ENCODE results near the gene DGCR2.
"Not testable (repeated sequence)": the region's sequence is repeated elsewhere in the genome, so short reads cannot be mapped to it uniquely, and the experiment has no call there.

Gene DGCR2

GRCh38 chr22:19056951-19057401 lies 65.2 kb downstream of the DGCR2 start:
- Histone ChIP-seq H4K20me1 (ENCODE audit: insufficient read depth, low read length) (no peaks in the 10 kb centered on the region; the same call in 1 of the 2 replicates), H2AFZ (ENCODE audit: low read depth, low read length) (no peak overlapping the region), H3K27me3 (ENCODE audit: low read depth, low read length) (no peaks in the 10 kb centered on the region), H3K9me3 (ENCODE audit: insufficient read depth, low read length) (no peaks in the 10 kb centered on the region), H3K27ac (ENCODE audit: low read length) (no peak overlapping the region), H3K4me2 (ENCODE audit: low read length) (no peak overlapping the region), H3K79me2 (ENCODE audit: low read length) (no peaks in the 10 kb centered on the region), H3K36me3 (replicated peaks; ENCODE audit: low read depth, low read length) (peaks cover 20% of the 10 kb centered on the region), H3K9ac (ENCODE audit: low read length) (no peak overlapping the region), H3K4me1 (ENCODE audit: low read length) (no peaks in the 10 kb centered on the region), H3K4me3 (ENCODE audit: low read length) (no peak overlapping the region)
- TF ChIP-seq CTCF (IDR thresholded peaks at IDR 0.05; ENCODE audit: low read depth, low read length) (no peak), EZH2phosphoT487 (IDR thresholded peaks at IDR 0.05; ENCODE audit: low read depth) (no peak)

GRCh38 chr22:19055801-19056200 lies 66.4 kb downstream of the DGCR2 start:
- no peak overlapping the region for H3K4me3 ChIP-seq (ENCODE audit: low read length)
- peaks cover 21% of the 10 kb centered on the region for H3K36me3 ChIP-seq (replicated peaks; ENCODE audit: low read depth, low read length)
- no peak overlapping the region for H3K4me2 ChIP-seq (ENCODE audit: low read length)
- H3K4me1 ChIP-seq (ENCODE audit: low read length), result no peaks in the 10 kb centered on the region
- H3K79me2 ChIP-seq (ENCODE audit: low read length), result no peaks in the 10 kb centered on the region
- H3K9me3 ChIP-seq (ENCODE audit: insufficient read depth, low read length), result no peaks in the 10 kb centered on the region
- no peaks in the 10 kb centered on the region; the same call in 1 of the 2 replicates for H4K20me1 ChIP-seq (ENCODE audit: insufficient read depth, low read length)
- no peak overlapping the region for H3K9ac ChIP-seq (ENCODE audit: low read length)
- no peak overlapping the region for H2AFZ ChIP-seq (ENCODE audit: low read depth, low read length)
- H3K27ac ChIP-seq (ENCODE audit: low read length), result no peak overlapping the region
- H3K27me3 ChIP-seq (ENCODE audit: low read depth, low read length), result no peaks in the 10 kb centered on the region
- no peak for TF ChIP-seq EZH2phosphoT487 (IDR thresholded peaks at IDR 0.05; ENCODE audit: low read depth)
- TF ChIP-seq CTCF (IDR thresholded peaks at IDR 0.05; ENCODE audit: low read depth, low read length), result no peak

- Histone ChIP-seq H3K4me1 (ENCODE audit: low read length) (no peaks in the 10 kb centered on the region), H3K36me3 (replicated peaks; ENCODE audit: low read depth, low read length) (peaks cover 25% of the 10 kb centered on the region), H3K79me2 (ENCODE audit: low read length) (no peaks in the 10 kb centered on the region), H3K4me3 (ENCODE audit: low read length) (no peak overlapping the region), H2AFZ (ENCODE audit: low read depth, low read length) (no peak overlapping the region), H4K20me1 (ENCODE audit: insufficient read depth, low read length) (no peaks in the 10 kb centered on the region; the same call in 1 of the 2 replicates), H3K27me3 (ENCODE audit: low read depth, low read length) (no peaks in the 10 kb centered on the region), H3K9ac (ENCODE audit: low read length) (no peak overlapping the region), H3K9me3 (ENCODE audit: insufficient read depth, low read length) (no peaks in the 10 kb centered on the region), H3K4me2 (ENCODE audit: low read length) (no peak overlapping the region), H3K27ac (ENCODE audit: low read length) (no peak overlapping the region)
- TF ChIP-seq CTCF (IDR thresholded peaks at IDR 0.05; ENCODE audit: low read depth, low read length), result no peak
- no peak for TF ChIP-seq EZH2phosphoT487 (IDR thresholded peaks at IDR 0.05; ENCODE audit: low read depth)
Measured at GRCh38 chr22:19052941-19053541, 69.2 kb downstream of the DGCR2 start.

GRCh38 chr22:19051381-19052072 lies 70.7 kb downstream of the DGCR2 start:
- no peaks in the 10 kb centered on the region for H3K4me1 ChIP-seq (ENCODE audit: low read length)
- no peak overlapping the region for H2AFZ ChIP-seq (ENCODE audit: low read depth, low read length)
- no peak overlapping the region for H3K4me3 ChIP-seq (ENCODE audit: low read length)
- H3K27ac ChIP-seq (ENCODE audit: low read length), result no peak overlapping the region
- H3K4me2 ChIP-seq (ENCODE audit: low read length), result no peak overlapping the region
- no peak overlapping the region for H3K9ac ChIP-seq (ENCODE audit: low read length)
- no peaks in the 10 kb centered on the region for H3K79me2 ChIP-seq (ENCODE audit: low read length)
- peaks cover 39% of the 10 kb centered on the region for H3K36me3 ChIP-seq (replicated peaks; ENCODE audit: low read depth, low read length)
- no peak for TF ChIP-seq CTCF (IDR thresholded peaks at IDR 0.05; ENCODE audit: low read depth, low read length)
- no peaks in the 10 kb centered on the region for H3K27me3 ChIP-seq (ENCODE audit: low read depth, low read length)
- peaks cover 3% of the 10 kb centered on the region; the same call in 1 of the 2 replicates for H4K20me1 ChIP-seq (ENCODE audit: insufficient read depth, low read length)
- no peaks in the 10 kb centered on the region for H3K9me3 ChIP-seq (ENCODE audit: insufficient read depth, low read length)

- not testable (repeated sequence) for H3K9ac ChIP-seq (ENCODE audit: low read length); H3K4me3 ChIP-seq (ENCODE audit: low read length); H3K4me2 ChIP-seq (ENCODE audit: low read length); H4K20me1 ChIP-seq (ENCODE audit: insufficient read depth, low read length); H3K79me2 ChIP-seq (ENCODE audit: low read length); H3K9me3 ChIP-seq (ENCODE audit: insufficient read depth, low read length); H3K27ac ChIP-seq (ENCODE audit: low read length); H2AFZ ChIP-seq (ENCODE audit: low read depth, low read length); H3K27me3 ChIP-seq (ENCODE audit: low read depth, low read length); H3K4me1 ChIP-seq (ENCODE audit: low read length)
- peaks cover 44% of the 10 kb centered on the region for H3K36me3 ChIP-seq (replicated peaks; ENCODE audit: low read depth, low read length)
Measured at GRCh38 chr22:19050847-19051246, 71.4 kb downstream of the DGCR2 start.

Data from OCI-LY3 (cell line).